ENCODE measurements around the gene RNU6-1.
A peak's percentile ranks its signal among the peaks of the same experiment; 100 is the strongest.

RNU6-1 gene

GRCh38 chr15:67801142-67801541 is 38.7 kb downstream of the RNU6-1 start:
- DNase-seq (ENCODE audit: low read depth) = no peak

- DNase-seq (ENCODE audit: low read depth) = peak; percentile 67
These were observed 40.0 kb downstream of the RNU6-1 start for GRCh38 chr15:67799801-67800205.

DNA sequence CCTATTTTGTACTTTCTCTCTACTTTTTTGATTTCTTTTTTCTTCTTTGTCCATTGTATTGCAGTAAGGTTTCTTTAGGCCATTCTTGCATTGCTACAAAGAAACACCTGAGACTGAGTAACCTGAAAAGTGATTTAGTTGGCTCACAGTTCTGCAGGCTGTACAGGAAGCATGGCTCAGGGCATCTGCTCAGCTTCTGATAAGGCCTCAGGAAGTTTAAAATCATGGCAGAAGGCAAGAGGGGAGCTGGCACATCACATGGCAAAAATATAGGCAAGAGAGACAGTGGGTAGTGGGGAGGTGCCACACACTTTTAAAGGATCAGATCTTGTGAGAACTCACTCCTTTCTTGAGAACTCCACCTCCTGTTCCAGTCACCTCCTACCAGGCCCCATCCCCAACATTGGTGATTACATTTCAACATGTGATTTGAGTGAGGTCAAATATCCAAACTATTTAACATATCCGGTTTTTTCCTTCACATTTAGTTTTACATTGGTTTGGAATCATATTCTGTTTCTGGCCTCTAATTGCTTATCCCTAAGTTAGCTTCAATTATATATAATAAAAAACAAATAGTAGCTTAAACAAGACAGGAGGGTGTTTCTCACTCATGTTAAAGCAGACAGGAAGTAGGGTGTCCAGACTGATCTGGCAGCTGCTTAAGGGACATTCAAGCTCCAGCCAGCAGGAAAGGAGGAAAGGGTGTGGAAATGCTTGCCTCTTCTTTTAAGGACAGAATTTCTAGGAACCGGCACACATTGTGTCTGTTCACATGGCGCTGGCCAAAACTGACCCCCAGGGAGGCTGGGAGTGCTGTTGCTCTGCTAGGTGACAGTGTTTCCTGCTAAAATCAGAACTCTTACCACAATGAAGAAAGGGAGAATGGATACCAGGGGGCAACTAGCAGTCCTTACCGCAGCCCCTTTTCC is 43.4 kb downstream of the RNU6-1 start:
- peak; percentile 38 for DNase-seq (ENCODE audit: low read depth)

GRCh38 chr15:67794832-67795574 is 44.8 kb downstream of the RNU6-1 start:
- no peak for DNase-seq (ENCODE audit: low read depth)

DNA sequence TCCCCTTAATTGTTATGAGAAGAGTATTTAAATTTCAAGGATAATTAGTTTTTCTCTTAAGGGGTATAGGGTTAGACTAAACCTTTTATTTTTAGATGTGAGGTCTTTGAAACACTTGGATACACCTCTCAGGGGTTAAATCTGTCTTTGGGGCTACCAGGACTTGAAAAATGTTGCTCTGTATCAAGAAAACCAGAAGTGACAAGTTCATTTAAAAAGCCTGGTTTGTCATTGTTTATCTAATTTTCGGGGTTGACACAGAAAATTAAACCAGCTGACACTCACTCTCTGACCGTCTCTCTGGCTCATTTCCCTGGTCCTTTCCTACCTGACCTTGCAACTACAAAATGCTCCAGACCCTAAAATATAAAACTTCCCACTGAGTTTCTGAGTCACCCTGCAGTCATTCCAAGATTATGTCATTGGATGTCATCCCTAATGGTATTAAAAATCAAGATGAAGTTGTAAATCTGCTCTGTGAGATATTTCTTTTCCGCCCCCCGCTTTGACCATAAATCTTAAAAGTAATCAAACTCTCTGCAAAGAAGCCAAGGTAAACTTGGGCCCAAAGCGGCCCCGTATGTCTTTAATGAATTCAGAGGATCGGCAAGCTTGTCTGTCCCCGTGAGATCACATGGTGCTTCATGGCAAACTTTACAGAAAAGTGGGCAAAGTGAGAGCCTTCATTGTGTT is 47.4 kb downstream of the RNU6-1 start:
- DNase-seq (ENCODE audit: low read depth) = no peak

DNA sequence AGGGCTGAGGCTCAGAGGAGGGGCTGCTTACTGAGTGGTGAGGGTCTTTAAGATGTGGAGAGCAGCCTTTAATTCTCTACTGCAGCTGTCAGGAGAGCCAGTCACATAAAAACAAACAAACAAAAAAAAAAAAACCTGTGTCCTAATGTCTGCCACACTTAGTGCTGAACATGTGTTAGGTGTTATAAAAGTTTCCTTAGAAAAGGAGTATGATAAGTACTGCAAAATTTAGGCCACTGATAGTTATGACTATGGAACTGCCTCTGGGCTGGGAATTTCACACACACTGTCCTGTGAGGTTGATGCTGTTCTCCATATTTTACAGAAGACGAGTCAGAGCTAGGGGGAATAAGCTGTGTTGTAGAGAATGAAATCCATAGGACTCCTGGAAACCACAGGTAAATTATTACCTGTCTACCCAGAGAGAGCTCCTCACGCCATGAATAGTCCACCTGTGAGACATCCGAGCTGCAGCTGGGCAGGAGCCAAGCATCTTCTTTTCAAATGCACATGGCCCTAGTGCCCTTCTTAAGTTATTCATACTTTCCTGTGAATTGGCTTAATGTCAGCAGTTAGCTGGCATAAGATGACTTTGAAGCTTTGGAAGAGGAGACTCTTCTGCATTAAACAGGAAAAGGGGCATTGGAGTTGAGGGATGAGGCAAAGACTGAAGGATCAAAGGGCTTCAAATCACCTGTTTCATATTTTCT is 49.1 kb downstream of the RNU6-1 start:
- no peak for DNase-seq (ENCODE audit: low read depth)
